Smooth muscle cell (in vitro differentiated cells): Measurements from ENCODE around the gene ENO4. TPM values are rescaled to one million over a fixed set of nuclear protein-coding genes. Genes with fewer than 3 reads are reported as not detected.

Experiments
- DNase-seq: peaks from one replicate; lab custom pipeline; 2025; ENCODE audit not compliant: unreplicated experiment; lab: John Stamatoyannopoulos, UW
- H2AFZ ChIP-seq: fragments of 200-600 bp; sonication (generic); 2 replicates; pipeline ENCODE4 v1.6.0; 2016; ENCODE audit warnings: antibody characterized with exemption, low read depth, mild to moderate bottlenecking
- H3F3A ChIP-seq: fragments of 200-600 bp; sonication (generic); 2 replicates; pipeline ENCODE4 v1.6.0; 2017; ENCODE audit warnings: antibody characterized with exemption, low read depth
- H3K27ac ChIP-seq: fragments of 200-600 bp; sonication (generic); 2 replicates; pipeline ENCODE4 v1.5.1; 2016; ENCODE audit warnings: low read depth, mild to moderate bottlenecking
- H3K27me3 ChIP-seq: fragments of 200-600 bp; sonication (generic); 2 replicates; pipeline ENCODE4 v1.6.1; 2016; ENCODE audit warnings: low read depth, mild to moderate bottlenecking
- H3K36me3 ChIP-seq: fragments of 200-600 bp; sonication (generic); 2 replicates; pipeline ENCODE4 v1.5.1; 2016; ENCODE audit warnings: low read depth
- H3K4me1 ChIP-seq: fragments of 200-600 bp; sonication (generic); 2 replicates; pipeline ENCODE4 v1.5.1; 2016; ENCODE audit warnings: low read depth
- H3K4me2 ChIP-seq: fragments of 200-600 bp; sonication (generic); 2 replicates; pipeline ENCODE4 v1.6.0; 2016; ENCODE audit warnings: mild to moderate bottlenecking
- H3K4me3 ChIP-seq: fragments of 200-600 bp; sonication (generic); 2 replicates; pipeline ENCODE4 v1.5.1; 2016; ENCODE audit warnings: mild to moderate bottlenecking
- H3K79me2 ChIP-seq: fragments of 200-600 bp; sonication (generic); 2 replicates; pipeline ENCODE4 v1.6.0; 2016; ENCODE audit warnings: low read depth, mild to moderate bottlenecking
- H3K9ac ChIP-seq: fragments of 200-600 bp; sonication (generic); 2 replicates; pipeline ENCODE4 v1.6.0; 2016; ENCODE audit warnings: low read depth
- H3K9me3 ChIP-seq: fragments of 200-600 bp; sonication (generic); replicated peaks from 2 replicates; pipeline ENCODE4 v1.5.1; 2016; ENCODE audit warnings: low read depth
- H4K20me1 ChIP-seq: fragments of 200-600 bp; sonication (generic); 2 replicates; pipeline ENCODE4 v1.6.0; 2016; ENCODE audit warnings: low read depth
- WGBS: methylation state at CpG from one replicate; pipeline ENCODE4 v1.1.7; 2016; ENCODE audit warnings: low lambda C conversion rate; 5-methylcytosine and 5-hydroxymethylcytosine counted together
- polyA plus RNA-seq: library from polyadenylated mRNA; unstranded; fragments of >200 nt; fragmentation: Nextera tagmentation; extraction: Ambion mirVana; gene quantifications from 2 replicates; pipeline ENCODE4 v1.2.1, GENCODE V29; 2016
- total RNA-seq: library from RNA; depleted of rRNA; stranded (reverse); fragments of >200 nt; gene quantifications from 2 replicates; pipeline ENCODE4 v1.2.3, GENCODE V29; 2014
- TF ChIP-seq, protein P1 (sequence below): fragments of 200-600 bp; sonication (generic); IDR thresholded peaks from 2 replicates; pipeline ENCODE4 v1.5.1; 2017; ENCODE audit warnings: borderline replicate concordance, mild to moderate bottlenecking, antibody characterized with exemption; ENCODE audit not compliant: insufficient read depth, poor library complexity, severe bottlenecking

The ENO4 gene
- total and polyA plus RNA-seq, 2 experiments from 2014 or later: 0.54 to 1.3 TPM

GRCh38 chr10:116870949-116871348 lies 21.6 kb downstream of the ENO4 start:
- Histone ChIP-seq H3K9ac (no peak overlapping the region), H3K27ac (no peak overlapping the region), H2AFZ (no peak overlapping the region), H3K36me3 (no peaks in the 10 kb centered on the region), H3K4me1 (no peaks in the 10 kb centered on the region), H3K79me2 (no peaks in the 10 kb centered on the region), H3F3A (no peaks in the 10 kb centered on the region), H3K27me3 (peaks cover 6% of the 10 kb centered on the region), H3K9me3 (no peaks in the 10 kb centered on the region), H4K20me1 (no peaks in the 10 kb centered on the region), H3K4me3 (no peak overlapping the region), H3K4me2 (no peak overlapping the region)
- 91% methylated on average over 2 of the region's 2 CpGs for WGBS
- TF ChIP-seq, protein P1, sequence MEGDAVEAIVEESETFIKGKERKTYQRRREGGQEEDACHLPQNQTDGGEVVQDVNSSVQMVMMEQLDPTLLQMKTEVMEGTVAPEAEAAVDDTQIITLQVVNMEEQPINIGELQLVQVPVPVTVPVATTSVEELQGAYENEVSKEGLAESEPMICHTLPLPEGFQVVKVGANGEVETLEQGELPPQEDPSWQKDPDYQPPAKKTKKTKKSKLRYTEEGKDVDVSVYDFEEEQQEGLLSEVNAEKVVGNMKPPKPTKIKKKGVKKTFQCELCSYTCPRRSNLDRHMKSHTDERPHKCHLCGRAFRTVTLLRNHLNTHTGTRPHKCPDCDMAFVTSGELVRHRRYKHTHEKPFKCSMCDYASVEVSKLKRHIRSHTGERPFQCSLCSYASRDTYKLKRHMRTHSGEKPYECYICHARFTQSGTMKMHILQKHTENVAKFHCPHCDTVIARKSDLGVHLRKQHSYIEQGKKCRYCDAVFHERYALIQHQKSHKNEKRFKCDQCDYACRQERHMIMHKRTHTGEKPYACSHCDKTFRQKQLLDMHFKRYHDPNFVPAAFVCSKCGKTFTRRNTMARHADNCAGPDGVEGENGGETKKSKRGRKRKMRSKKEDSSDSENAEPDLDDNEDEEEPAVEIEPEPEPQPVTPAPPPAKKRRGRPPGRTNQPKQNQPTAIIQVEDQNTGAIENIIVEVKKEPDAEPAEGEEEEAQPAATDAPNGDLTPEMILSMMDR: no peak
- no peak for DNase-seq

DNA sequence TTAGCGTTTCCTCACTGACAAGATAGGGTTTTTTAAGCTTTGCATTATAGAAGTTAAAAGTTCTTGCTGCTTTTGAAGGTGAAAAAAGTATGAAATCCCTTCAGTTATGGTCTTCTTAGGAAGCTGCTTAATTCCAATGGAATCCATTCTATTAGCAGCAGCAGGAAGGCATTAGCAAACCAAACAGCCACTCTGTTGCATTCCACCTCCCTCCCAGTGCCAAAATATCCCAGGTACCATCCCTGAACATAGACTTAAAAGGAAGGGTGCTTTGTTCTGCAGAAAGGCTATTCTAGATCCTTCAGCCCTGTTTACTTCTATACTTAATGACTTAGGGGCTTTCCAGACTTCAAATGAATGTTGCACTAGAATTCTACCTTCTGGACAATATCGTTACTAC lies 23.8 kb downstream of the ENO4 start:
- Histone ChIP-seq H3K4me2 (no peak overlapping the region), H3K79me2 (no peaks in the 10 kb centered on the region), H3K9me3 (no peaks in the 10 kb centered on the region), H3K36me3 (no peaks in the 10 kb centered on the region), H3K9ac (no peak overlapping the region), H2AFZ (no peak overlapping the region), H3K4me1 (no peaks in the 10 kb centered on the region), H3F3A (no peaks in the 10 kb centered on the region), H3K27me3 (peaks cover 13% of the 10 kb centered on the region), H3K27ac (no peak overlapping the region), H4K20me1 (no peaks in the 10 kb centered on the region), H3K4me3 (no peak overlapping the region)
- TF ChIP-seq, protein P1: no peak
- no peak for DNase-seq
- WGBS: 43% methylated on average over 2 of the region's 2 CpGs

GRCh38 chr10:116875897-116876296 lies 26.6 kb downstream of the ENO4 start:
- no peak overlapping the region for H3K9ac ChIP-seq
- peaks cover 13% of the 10 kb centered on the region for H3K27me3 ChIP-seq
- no peak overlapping the region for H3K4me2 ChIP-seq
- H3K4me3 ChIP-seq: no peak overlapping the region
- DNase-seq: no peak
- H3F3A ChIP-seq: no peaks in the 10 kb centered on the region
- no peaks in the 10 kb centered on the region for H3K79me2 ChIP-seq
- TF ChIP-seq, protein P1: no peak
- no peak overlapping the region for H3K27ac ChIP-seq
- no peaks in the 10 kb centered on the region for H3K36me3 ChIP-seq
- H3K9me3 ChIP-seq: no peaks in the 10 kb centered on the region
- H4K20me1 ChIP-seq: no peaks in the 10 kb centered on the region
- H3K4me1 ChIP-seq: peaks cover 16% of the 10 kb centered on the region
- WGBS: 95% methylated on average over 2 of the region's 2 CpGs
- H2AFZ ChIP-seq: no peak overlapping the region

DNA sequence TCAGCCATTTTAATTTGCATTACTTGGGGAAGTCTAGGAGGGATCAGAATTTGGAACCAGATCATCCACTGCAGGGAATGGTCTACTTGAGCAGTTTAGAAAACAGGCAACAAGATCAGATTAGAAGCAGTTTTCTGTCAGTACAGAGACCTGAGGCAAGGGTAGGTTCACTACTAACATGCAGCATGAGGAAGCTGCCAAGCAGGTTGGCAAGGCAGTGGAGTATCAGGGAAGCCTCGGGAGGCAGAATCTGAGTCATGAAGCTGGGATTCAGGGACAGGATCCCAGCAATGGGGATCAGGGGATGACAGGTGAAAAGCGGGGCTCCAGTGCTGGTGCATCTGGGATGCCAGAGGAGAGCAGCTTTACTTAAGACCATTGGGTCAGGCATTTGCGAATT lies 28.1 kb downstream of the ENO4 start:
- Histone ChIP-seq H3K27me3 (peaks cover 13% of the 10 kb centered on the region), H3K4me2 (no peak overlapping the region), H2AFZ (no peak overlapping the region), H3F3A (no peaks in the 10 kb centered on the region), H3K4me1 (peaks cover 17% of the 10 kb centered on the region), H3K79me2 (no peaks in the 10 kb centered on the region), H3K4me3 (no peak overlapping the region), H3K36me3 (no peaks in the 10 kb centered on the region), H3K27ac (no peak overlapping the region), H3K9me3 (no peaks in the 10 kb centered on the region), H4K20me1 (no peaks in the 10 kb centered on the region), H3K9ac (no peak overlapping the region)
- TF ChIP-seq, protein P1: no peak
- DNase-seq: no peak
- WGBS: 95% methylated on average over 3 of the region's 3 CpGs
